Uterus (tissue), 2 donors: Measurements from ENCODE around the gene RNF175.

Experiments used
- POLR2A ChIP-seq, 2 donors: fragments of 450-650 bp; IDR thresholded peaks; one replicate each; pipeline ENCODE4 v1.6.1; 2016; ENCODE audit warnings: antibody characterized with exemption in 2 of 2, mild to moderate bottlenecking in 1 of 2, moderate library complexity in 1 of 2
- TF ChIP-seq, protein P1 (sequence below), 4 experiments: fragments of 200-600 bp in 2 of 4; fragments of 450-650 bp in 2 of 4; sonication (generic) in 2 of 4; IDR thresholded peaks; one replicate each; pipeline ENCODE4 v1.5.1; 2016 to 2019; ENCODE audit warnings: antibody characterized with exemption in 4 of 4, mild to moderate bottlenecking in 2 of 4, moderate library complexity in 1 of 4

DNA sequence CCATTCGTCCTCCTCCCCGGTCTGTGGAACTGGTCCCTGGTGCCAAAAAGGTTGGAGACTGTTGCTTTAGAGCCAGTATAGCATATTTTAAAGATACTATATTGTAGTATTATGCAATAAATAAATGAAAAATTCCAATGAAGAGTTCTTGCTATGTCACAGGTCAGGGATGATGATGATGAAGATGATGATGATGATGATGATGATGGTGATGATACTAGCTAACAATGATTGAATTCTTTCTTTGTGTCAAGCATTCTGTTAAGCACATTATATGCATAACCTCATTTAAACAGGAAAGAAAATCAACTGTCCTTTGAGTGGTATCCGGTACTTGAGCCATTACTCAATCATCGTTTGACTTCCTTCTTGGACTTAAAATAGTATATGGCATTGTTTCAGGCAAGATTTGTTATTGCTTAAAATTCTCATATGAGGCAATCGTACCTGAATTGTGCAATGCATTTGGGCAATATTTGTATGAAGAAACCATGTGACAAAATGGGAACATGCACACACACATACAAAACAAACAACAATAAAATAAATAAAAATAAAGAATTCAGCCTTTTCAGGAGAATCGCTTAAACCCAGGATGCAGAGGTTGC is 98.5 kb downstream of the RNF175 start:
- no peak for TF ChIP-seq POLR2A (IDR thresholded peaks at IDR 0.05)
- TF ChIP-seq, protein P1, sequence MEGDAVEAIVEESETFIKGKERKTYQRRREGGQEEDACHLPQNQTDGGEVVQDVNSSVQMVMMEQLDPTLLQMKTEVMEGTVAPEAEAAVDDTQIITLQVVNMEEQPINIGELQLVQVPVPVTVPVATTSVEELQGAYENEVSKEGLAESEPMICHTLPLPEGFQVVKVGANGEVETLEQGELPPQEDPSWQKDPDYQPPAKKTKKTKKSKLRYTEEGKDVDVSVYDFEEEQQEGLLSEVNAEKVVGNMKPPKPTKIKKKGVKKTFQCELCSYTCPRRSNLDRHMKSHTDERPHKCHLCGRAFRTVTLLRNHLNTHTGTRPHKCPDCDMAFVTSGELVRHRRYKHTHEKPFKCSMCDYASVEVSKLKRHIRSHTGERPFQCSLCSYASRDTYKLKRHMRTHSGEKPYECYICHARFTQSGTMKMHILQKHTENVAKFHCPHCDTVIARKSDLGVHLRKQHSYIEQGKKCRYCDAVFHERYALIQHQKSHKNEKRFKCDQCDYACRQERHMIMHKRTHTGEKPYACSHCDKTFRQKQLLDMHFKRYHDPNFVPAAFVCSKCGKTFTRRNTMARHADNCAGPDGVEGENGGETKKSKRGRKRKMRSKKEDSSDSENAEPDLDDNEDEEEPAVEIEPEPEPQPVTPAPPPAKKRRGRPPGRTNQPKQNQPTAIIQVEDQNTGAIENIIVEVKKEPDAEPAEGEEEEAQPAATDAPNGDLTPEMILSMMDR (IDR thresholded peaks at IDR 0.05): no peak
